ENCODE measurements around the gene AMOTL1.

DNA sequence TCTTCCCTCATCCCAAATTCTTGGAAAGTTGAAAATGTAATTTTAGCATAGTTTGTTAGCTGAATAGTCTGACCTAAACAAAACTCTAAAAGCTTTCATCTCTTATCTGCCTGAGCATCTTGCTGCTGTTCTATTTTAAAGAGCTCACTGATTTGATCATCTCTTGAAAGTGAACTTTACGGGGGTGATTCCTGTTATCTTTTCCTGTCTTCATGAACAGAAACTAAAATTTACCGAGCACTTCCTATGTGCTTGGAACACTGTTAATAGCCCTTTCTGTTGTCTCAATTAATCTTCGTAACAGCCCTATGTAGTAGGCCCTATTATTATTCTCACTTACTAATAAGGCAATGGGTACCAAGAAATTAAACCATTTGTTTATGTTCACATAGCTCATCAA lies 12.3 kb downstream of the AMOTL1 start:
- TF ChIP-seq EZH2 (IDR thresholded peaks at IDR 0.05) (no peak), POLR2AphosphoS5 (IDR thresholded peaks at IDR 0.05; ENCODE audit: borderline replicate concordance, low read depth, low read length) (no peak), FOXP2 (optimal IDR thresholded peaks at IDR 0.05; ENCODE audit: control extremely low read depth, extremely low read length, insufficient read depth) (no peak)

Measured in SK-N-MC (cell line).